ENCODE results near the gene VPS13A.

VPS13A gene

GRCh38 chr9:77464661-77465060, 287.3 kb downstream of the VPS13A start:
- no peak for DNase-seq (ENCODE audit: low read depth)
- H3K4me3 ChIP-seq (ENCODE audit: low read length) = no peak overlapping the region
- no peak for TF ChIP-seq CTCF (IDR thresholded peaks at IDR 0.05; ENCODE audit: insufficient read depth, low read depth, low read length, missing control alignments)

- no peak overlapping the region for H3K4me3 ChIP-seq (ENCODE audit: low read length)
- no peak for DNase-seq (ENCODE audit: low read depth)
- no peak for TF ChIP-seq CTCF (IDR thresholded peaks at IDR 0.05; ENCODE audit: insufficient read depth, low read depth, low read length, missing control alignments)
These were observed 292.3 kb downstream of the VPS13A start for GRCh38 chr9:77469515-77470231.
